ENCODE results near the gene PI4K2B.

GRCh38 chr4:25313201-25313895, 79.5 kb downstream of the PI4K2B start:
- TF ChIP-seq CTCF (IDR thresholded peaks at IDR 0.05; ENCODE audit: control extremely low read depth in 1 of 3, insufficient read depth in 1 of 3, low read depth in 1 of 3, low read length in 3 of 3) = no peak
- TF ChIP-seq NANOG (IDR thresholded peaks at IDR 0.05; ENCODE audit: insufficient read depth, low read depth, low read length, poor library complexity, severe bottlenecking) = no peak
- TF ChIP-seq POLR2A (IDR thresholded peaks at IDR 0.05; ENCODE audit: control extremely low read depth in 1 of 2, low read depth in 2 of 2, low read length in 2 of 2) = no peak

All from H1 (cell line).